PC-3 (cell line): ENCODE data around the gene EPB41L4B. TPM values are rescaled to one million over a fixed set of nuclear protein-coding genes. Genes with fewer than 3 reads are reported as not detected.

Source experiments
- ATAC-seq: fragments of 200-7000 bp; cut with Tn5 transposase; 2 replicates; pipeline ENCODE4 v1.9.1; 2020; ENCODE audit warnings: mild to moderate bottlenecking, moderate library complexity
- BruUV-seq: library from RNA; stranded (reverse); fragments of 400-500 nt; replicated peaks from 2 replicates; lab custom pipeline; 2021; lab: Mats Ljungman, UMichigan
- CTCF ChIA-PET: fragments of 300-600 bp; sonication (Branson Sonifier 250); formaldehyde crosslinking; loops from one replicate; lab custom pipeline; 2022; ENCODE audit warnings: antibody characterized with exemption; lab: Charles Lee
- POLR2A ChIA-PET: fragments of 300-600 bp; sonication (Branson Sonifier 250); formaldehyde crosslinking; loops from one replicate; lab custom pipeline; 2022; ENCODE audit warnings: antibody characterized with exemption; ENCODE audit not compliant: unreplicated experiment; lab: Charles Lee
- DNase-seq: peaks from one replicate; pipeline ENCODE4 v3.0.0-alpha.2; 2015
- H2AFZ ChIP-seq: fragments of 300-600 bp; sonication (generic); 2 replicates; pipeline ENCODE4 v1.6.0; 2016; ENCODE audit warnings: antibody characterized with exemption, low read length
- H3F3A ChIP-seq: fragments of 300-600 bp; sonication (generic); one replicate; pipeline ENCODE4 v1.6.0; 2017; ENCODE audit warnings: antibody characterized with exemption, low read length, control low read depth, mild to moderate bottlenecking; ENCODE audit not compliant: unreplicated experiment
- H3K27ac ChIP-seq: fragments of 300-600 bp; sonication (generic); 2 replicates; pipeline ENCODE4 v1.5.1; 2016; ENCODE audit warnings: mild to moderate bottlenecking, low read length
- H3K27me3 ChIP-seq: fragments of 300-600 bp; sonication (generic); 2 replicates; pipeline ENCODE4 v1.6.1; 2016; ENCODE audit warnings: low read length, mixed read lengths
- H3K36me3 ChIP-seq: fragments of 300-600 bp; sonication (generic); 2 replicates; pipeline ENCODE4 v1.6.1; 2016; ENCODE audit warnings: low read depth, mixed run types, low read length, mixed read lengths
- H3K4me1 ChIP-seq: fragments of 300-600 bp; sonication (generic); 2 replicates; pipeline ENCODE4 v1.5.1; 2016; ENCODE audit warnings: low read length; ENCODE audit not compliant: insufficient read depth
- H3K4me2 ChIP-seq: fragments of 300-600 bp; sonication (generic); 2 replicates; pipeline ENCODE4 v1.6.0; 2016; ENCODE audit warnings: low read length
- H3K4me3 ChIP-seq: fragments of 300-600 bp; sonication (generic); 2 replicates; pipeline ENCODE4 v1.5.1; 2016; ENCODE audit warnings: mild to moderate bottlenecking, low read length, mixed read lengths
- H3K79me2 ChIP-seq: fragments of 300-600 bp; sonication (generic); 2 replicates; pipeline ENCODE4 v1.6.1; 2017; ENCODE audit warnings: low read length, mixed read lengths
- H3K9ac ChIP-seq: fragments of 300-600 bp; sonication (generic); 2 replicates; pipeline ENCODE4 v1.6.0; 2016; ENCODE audit warnings: mild to moderate bottlenecking, low read length
- H3K9me2 ChIP-seq: fragments of 300-600 bp; sonication (generic); replicated peaks from 2 replicates; pipeline ENCODE4 v1.6.1; 2016; ENCODE audit warnings: mixed run types, low read length, mixed read lengths
- H3K9me3 ChIP-seq: fragments of 300-600 bp; sonication (generic); 2 replicates; pipeline ENCODE4 v1.6.1; 2016; ENCODE audit warnings: low read length, mixed read lengths
- H4K20me1 ChIP-seq: fragments of 300-600 bp; sonication (generic); 2 replicates; pipeline ENCODE4 v1.6.1; 2016; ENCODE audit warnings: low read length, mixed read lengths
- CTCF ChIP-seq: fragments of 300-600 bp; sonication (generic); conservative IDR thresholded peaks from 2 replicates; pipeline ENCODE4 v1.5.1; 2017; ENCODE audit warnings: antibody characterized with exemption, low read depth, mild to moderate bottlenecking, low read length
- EZH2 ChIP-seq: fragments of 300-600 bp; sonication (generic); IDR thresholded peaks from one replicate; pipeline ENCODE4 v1.6.1; 2017; ENCODE audit warnings: antibody characterized with exemption, mild to moderate bottlenecking, low read length; ENCODE audit not compliant: unreplicated experiment
- EZH2phosphoT487 ChIP-seq: fragments of 300-600 bp; sonication (generic); IDR thresholded peaks from 2 replicates; pipeline ENCODE4 v1.6.1; 2018; ENCODE audit warnings: mild to moderate bottlenecking, antibody characterized with exemption, low read length, borderline replicate concordance
- intact Hi-C: fragments of 100-400 bp; cut with micrococcal nuclease; formaldehyde crosslinking; loops from 2 replicates; pipeline ENCODE4 v1.9.0; 2023
- total RNA-seq: library from RNA; depleted of rRNA; stranded (reverse); fragments of >200 nt; gene quantifications from 2 replicates; pipeline ENCODE4 v1.2.3, GENCODE V29; 2014

Gene EPB41L4B
- total RNA-seq, 1 experiment from 2014 or later: 11.2 TPM

GRCh38 chr9:109192732-109193361 lies 128.0 kb downstream of the EPB41L4B start:
- TF ChIP-seq CTCF: peak; percentile 68
- TF ChIP-seq EZH2phosphoT487: no peak
- no peak for TF ChIP-seq EZH2
- ChIA-PET CTCF (no interaction called here), POLR2A (no interaction called here)
- no peaks in the 10 kb centered on the region for H3F3A ChIP-seq
- no peaks in the 10 kb centered on the region for H3K36me3 ChIP-seq
- H3K9ac ChIP-seq: no peak overlapping the region
- H3K4me2 ChIP-seq: no peak overlapping the region
- DNase-seq (peak; percentile 38), ATAC-seq (peak; percentile 49)
- intact Hi-C loops: loop anchor here (1.0 kb wide), 1 partner anchor 128 kb away; the partner anchor contains the start of gene EPB41L4B
- no peaks in the 10 kb centered on the region for H3K9me2 ChIP-seq
- H4K20me1 ChIP-seq: no peaks in the 10 kb centered on the region
- no peaks in the 10 kb centered on the region for H3K27me3 ChIP-seq
- no peaks in the 10 kb centered on the region for H3K4me1 ChIP-seq
- no TSS peak for BruUV-seq
- no peak overlapping the region for H3K27ac ChIP-seq
- H3K9me3 ChIP-seq: no peaks in the 10 kb centered on the region
- no peak overlapping the region for H2AFZ ChIP-seq
- no peak overlapping the region for H3K4me3 ChIP-seq
- no peaks in the 10 kb centered on the region for H3K79me2 ChIP-seq

- Histone ChIP-seq H4K20me1 (no peaks in the 10 kb centered on the region), H3K9me2 (no peaks in the 10 kb centered on the region), H2AFZ (no peak overlapping the region), H3K79me2 (no peaks in the 10 kb centered on the region), H3K27ac (no peak overlapping the region), H3K9ac (no peak overlapping the region), H3K9me3 (no peaks in the 10 kb centered on the region), H3K4me1 (no peaks in the 10 kb centered on the region), H3K4me2 (no peak overlapping the region), H3F3A (no peaks in the 10 kb centered on the region), H3K4me3 (no peak overlapping the region), H3K36me3 (no peaks in the 10 kb centered on the region), H3K27me3 (no peaks in the 10 kb centered on the region)
- no peak for TF ChIP-seq EZH2phosphoT487
- TF ChIP-seq EZH2: no peak
- TF ChIP-seq CTCF: no peak
- BruUV-seq: no TSS peak
- ATAC-seq (no peak), DNase-seq (no peak)
- intact Hi-C loops: loop anchor here (1.0 kb wide), 1 partner anchor 130 kb away; the partner anchor contains the start of gene EPB41L4B
- POLR2A ChIA-PET: no interaction called here
- CTCF ChIA-PET: no interaction called here
Measured at GRCh38 chr9:109191746-109192145, 129.1 kb downstream of the EPB41L4B start.

- TF ChIP-seq EZH2: no peak
- TF ChIP-seq EZH2phosphoT487: no peak
- no peak for TF ChIP-seq CTCF
- no peak overlapping the region for H3K27ac ChIP-seq
- H3F3A ChIP-seq: no peaks in the 10 kb centered on the region
- ChIA-PET CTCF (no interaction called here), POLR2A (no interaction called here)
- ATAC-seq: no peak; the same call in 1 of the 2 replicates
- no peaks in the 10 kb centered on the region for H4K20me1 ChIP-seq
- no peaks in the 10 kb centered on the region for H3K4me1 ChIP-seq
- no peaks in the 10 kb centered on the region for H3K27me3 ChIP-seq
- H3K4me3 ChIP-seq: no peak overlapping the region
- intact Hi-C loops: no loop called here
- H2AFZ ChIP-seq: no peak overlapping the region
- no TSS peak for BruUV-seq
- no peak overlapping the region for H3K4me2 ChIP-seq
- no peaks in the 10 kb centered on the region for H3K36me3 ChIP-seq
- no peaks in the 10 kb centered on the region for H3K79me2 ChIP-seq
- no peaks in the 10 kb centered on the region for H3K9me3 ChIP-seq
- no peaks in the 10 kb centered on the region for H3K9me2 ChIP-seq
- peak; percentile 11 for DNase-seq
- H3K9ac ChIP-seq: no peak overlapping the region
Measured at GRCh38 chr9:109190151-109190550, 130.7 kb downstream of the EPB41L4B start.
